H1 (cell line): ENCODE measurements around the gene CST1. TPM values are rescaled to one million over a fixed set of nuclear protein-coding genes. Genes with fewer than 3 reads are reported as not detected.

Source experiments
- CREB1 ChIP-seq: IDR thresholded peaks from 2 replicates; pipeline ENCODE4 v1.6.1; 2012; ENCODE audit warnings: inconsistent platforms
- JUN ChIP-seq: IDR thresholded peaks from 2 replicates; pipeline ENCODE4 v1.6.1; 2011; ENCODE audit warnings: low read depth, mild to moderate bottlenecking, improper control_type of control experiment, low read length
- ZNF274 ChIP-seq: IDR thresholded peaks from 2 replicates; pipeline ENCODE4 v1.7.0; 2012; ENCODE audit warnings: low read length, borderline replicate concordance; ENCODE audit errors: extremely low read depth
- polyA plus RNA-seq, 7 experiments: library from polyadenylated mRNA; depleted of rRNA in 3 of 7; stranded (reverse) in 5 of 7; unstranded in 2 of 7; fragments of >200 nt in 5 of 7; fragments of 200-250 nt in 2 of 7; gene quantifications; 1 replicate in 5 of 7; 2 replicates in 1 of 7; 4 replicates in 1 of 7; pipeline versions ENCODE4 v1.2.1 to v1.2.3, GENCODE V29; 2011 to 2013; ENCODE audit warnings: missing spikeins in 2 of 7, mixed read lengths in 2 of 7
- total RNA-seq: library from RNA; stranded (reverse); fragmentation: NEBNext Ultra II Directional; extraction: Animal tissue kit (Norgen Biotek cat#: 25700); gene quantifications from 2 replicates; pipeline ENCODE4 v1.2.1, GENCODE V29; 2021
- TF ChIP-seq, protein P1 (sequence below): IDR thresholded peaks from 2 replicates; pipeline ENCODE4 v1.6.1; 2012; ENCODE audit warnings: inconsistent platforms

The CST1 gene
- total and polyA plus RNA-seq, 2 of the 8 experiments (the other 6 are each of a cell fraction or from before 2014, with no cell fraction given), result 2.3 to 2.9 TPM

DNA sequence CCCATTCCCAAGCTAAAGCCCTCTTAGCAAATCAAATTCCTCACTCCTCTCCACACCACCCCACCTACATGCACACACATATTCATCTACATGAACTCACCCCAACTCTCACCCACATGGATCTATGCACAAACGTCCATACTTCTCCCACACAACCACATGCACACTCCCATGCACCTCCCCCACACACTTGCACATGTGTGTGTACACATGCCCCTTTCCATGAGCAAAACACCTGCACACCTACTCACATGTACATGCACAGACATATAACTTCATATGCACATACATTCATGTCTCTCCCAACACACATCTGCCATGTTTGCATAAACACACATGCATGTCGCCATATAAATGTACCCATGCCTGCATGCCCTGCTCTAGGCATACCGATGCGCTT lies 22.8 kb upstream of the CST1 start (continued):
- TF ChIP-seq JUN, result no peak
- TF ChIP-seq ZNF274, result no peak
- TF ChIP-seq, protein P1, sequence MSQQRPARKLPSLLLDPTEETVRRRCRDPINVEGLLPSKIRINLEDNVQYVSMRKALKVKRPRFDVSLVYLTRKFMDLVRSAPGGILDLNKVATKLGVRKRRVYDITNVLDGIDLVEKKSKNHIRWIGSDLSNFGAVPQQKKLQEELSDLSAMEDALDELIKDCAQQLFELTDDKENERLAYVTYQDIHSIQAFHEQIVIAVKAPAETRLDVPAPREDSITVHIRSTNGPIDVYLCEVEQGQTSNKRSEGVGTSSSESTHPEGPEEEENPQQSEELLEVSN, result no peak
- TF ChIP-seq CREB1, result no peak
